GM19023 (cell line): ENCODE data around the gene POLN.
"Not testable (repeated sequence)": the region's sequence is repeated elsewhere in the genome, so short reads cannot be mapped to it uniquely, and the experiment has no call there.

Experiments used
- ATAC-seq: cut with Tn5 transposase; IDR thresholded peaks from one replicate; pipeline ENCODE4 v1.9.1; 2021; ENCODE audit warnings: mild to moderate bottlenecking, moderate library complexity; ENCODE audit not compliant: unreplicated experiment

POLN gene

GRCh38 chr4:2275546-2276251 is 33.8 kb upstream of the POLN start:
- ATAC-seq = no peak

GRCh38 chr4:2275044-2275397 is 33.1 kb upstream of the POLN start:
- ATAC-seq = not testable (repeated sequence)

- ATAC-seq = no peak
Observed at GRCh38 chr4:2274320-2275043, 32.6 kb upstream of the POLN start.

- no peak for ATAC-seq
Observed at GRCh38 chr4:2273657-2274319, 31.9 kb upstream of the POLN start.

- ATAC-seq = no peak
Observed at GRCh38 chr4:2273221-2273620, 31.3 kb upstream of the POLN start.

- ATAC-seq = no peak
Observed at GRCh38 chr4:2272828-2273120, 30.9 kb upstream of the POLN start.

- ATAC-seq = no peak
Observed at GRCh38 chr4:2272026-2272827, 30.3 kb upstream of the POLN start.

GRCh38 chr4:2271279-2272025 is 29.5 kb upstream of the POLN start:
- no peak for ATAC-seq

- ATAC-seq = no peak
Observed at GRCh38 chr4:2270341-2271165, 28.6 kb upstream of the POLN start.

GRCh38 chr4:2269618-2270163 is 27.8 kb upstream of the POLN start:
- ATAC-seq = no peak

GRCh38 chr4:2269206-2269531 is 27.2 kb upstream of the POLN start:
- no peak for ATAC-seq

GRCh38 chr4:2268357-2269205 is 26.7 kb upstream of the POLN start:
- no peak for ATAC-seq

- no peak for ATAC-seq
Observed at GRCh38 chr4:2267841-2268240, 25.9 kb upstream of the POLN start.

- no peak for ATAC-seq
Observed at GRCh38 chr4:2267320-2267811, 25.4 kb upstream of the POLN start.

GRCh38 chr4:2266821-2267220 is 24.9 kb upstream of the POLN start:
- ATAC-seq = no peak

- no peak for ATAC-seq
Observed at GRCh38 chr4:2266181-2266580, 24.3 kb upstream of the POLN start.

GRCh38 chr4:2265113-2266110 is 23.5 kb upstream of the POLN start:
- no peak for ATAC-seq
